Measurements from ENCODE around the gene DPYD.

DPYD gene

GRCh38 chr1:97258597-97258996 lies 662.2 kb downstream of the DPYD start:
- Histone ChIP-seq H3K9me2 (replicated peaks; ENCODE audit: insufficient read depth, low read length) (no peaks in the 10 kb centered on the region), H3K79me2 (ENCODE audit: low read length) (no peaks in the 10 kb centered on the region), H3K27ac (ENCODE audit: low read length) (no peak overlapping the region), H3K4me2 (ENCODE audit: low read depth, low read length) (no peak overlapping the region), H3K9ac (ENCODE audit: low read length) (no peak overlapping the region), H3K9me3 (replicated peaks; ENCODE audit: insufficient read depth, low read length) (no peaks in the 10 kb centered on the region), H3F3A (ENCODE audit: insufficient read depth, low read length) (no peaks in the 10 kb centered on the region), H3K27me3 (replicated peaks; ENCODE audit: insufficient read depth, low read length) (no peaks in the 10 kb centered on the region), H3K4me1 (ENCODE audit: low read length) (no peaks in the 10 kb centered on the region), H2AFZ (ENCODE audit: low read length) (no peak overlapping the region), H3K4me3 (ENCODE audit: low read length) (no peak overlapping the region), H4K20me1 (ENCODE audit: insufficient read depth, low read length) (no peaks in the 10 kb centered on the region), H3K36me3 (replicated peaks; ENCODE audit: insufficient read depth, low read length) (no peaks in the 10 kb centered on the region)
- DNase-seq, result no peak
- TF ChIP-seq EZH2phosphoT487 (IDR thresholded peaks at IDR 0.05; ENCODE audit: low read length), result no peak
- TF ChIP-seq EZH2 (optimal IDR thresholded peaks at IDR 0.05; ENCODE audit: low read depth, low read length), result no peak
- no peak for TF ChIP-seq CTCF (IDR thresholded peaks at IDR 0.05; ENCODE audit: low read length)

- no peaks in the 10 kb centered on the region for H3K79me2 ChIP-seq (ENCODE audit: low read length)
- H4K20me1 ChIP-seq (ENCODE audit: insufficient read depth, low read length), result no peaks in the 10 kb centered on the region
- H3K36me3 ChIP-seq (replicated peaks; ENCODE audit: insufficient read depth, low read length), result no peaks in the 10 kb centered on the region
- H3K4me2 ChIP-seq (ENCODE audit: low read depth, low read length), result no peak overlapping the region
- TF ChIP-seq EZH2 (optimal IDR thresholded peaks at IDR 0.05; ENCODE audit: low read depth, low read length) (no peak), CTCF (IDR thresholded peaks at IDR 0.05; ENCODE audit: low read length) (no peak), EZH2phosphoT487 (IDR thresholded peaks at IDR 0.05; ENCODE audit: low read length) (no peak)
- no peaks in the 10 kb centered on the region for H3K27me3 ChIP-seq (replicated peaks; ENCODE audit: insufficient read depth, low read length)
- H3K4me1 ChIP-seq (ENCODE audit: low read length), result no peaks in the 10 kb centered on the region
- H2AFZ ChIP-seq (ENCODE audit: low read length), result no peak overlapping the region
- no peak overlapping the region for H3K27ac ChIP-seq (ENCODE audit: low read length)
- no peaks in the 10 kb centered on the region for H3F3A ChIP-seq (ENCODE audit: insufficient read depth, low read length)
- H3K9me3 ChIP-seq (replicated peaks; ENCODE audit: insufficient read depth, low read length), result no peaks in the 10 kb centered on the region
- no peak overlapping the region for H3K9ac ChIP-seq (ENCODE audit: low read length)
- no peaks in the 10 kb centered on the region for H3K9me2 ChIP-seq (replicated peaks; ENCODE audit: insufficient read depth, low read length)
- no peak overlapping the region for H3K4me3 ChIP-seq (ENCODE audit: low read length)
- no peak for DNase-seq
These were observed 665.9 kb downstream of the DPYD start for GRCh38 chr1:97254731-97255463.

DNA sequence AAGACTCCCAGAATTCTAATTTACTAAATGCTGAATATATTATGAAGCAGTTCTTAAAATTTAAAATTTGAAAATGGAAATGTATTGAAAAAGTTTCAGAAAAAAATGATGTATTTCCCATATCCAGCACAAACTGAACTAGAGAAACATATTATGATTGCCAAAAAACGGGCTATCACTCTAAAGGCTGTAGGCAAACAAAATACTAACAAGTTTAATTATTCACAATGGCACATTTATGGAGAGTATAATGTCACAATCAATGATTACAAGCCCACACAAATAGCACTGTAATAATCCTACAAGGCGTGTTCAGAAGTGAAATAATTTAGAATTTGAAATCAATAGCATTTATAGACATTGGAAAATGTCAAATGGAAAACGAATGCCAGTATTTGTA lies 667.9 kb downstream of the DPYD start:
- no peaks in the 10 kb centered on the region for H3K79me2 ChIP-seq (ENCODE audit: low read length)
- no peak overlapping the region for H3K4me2 ChIP-seq (ENCODE audit: low read depth, low read length)
- TF ChIP-seq CTCF (IDR thresholded peaks at IDR 0.05; ENCODE audit: low read length) (no peak), EZH2 (optimal IDR thresholded peaks at IDR 0.05; ENCODE audit: low read depth, low read length) (no peak), EZH2phosphoT487 (IDR thresholded peaks at IDR 0.05; ENCODE audit: low read length) (no peak)
- no peaks in the 10 kb centered on the region for H3K36me3 ChIP-seq (replicated peaks; ENCODE audit: insufficient read depth, low read length)
- no peaks in the 10 kb centered on the region for H4K20me1 ChIP-seq (ENCODE audit: insufficient read depth, low read length)
- H3K27ac ChIP-seq (ENCODE audit: low read length), result no peak overlapping the region
- H3K9ac ChIP-seq (ENCODE audit: low read length), result no peak overlapping the region
- no peaks in the 10 kb centered on the region for H3K9me3 ChIP-seq (replicated peaks; ENCODE audit: insufficient read depth, low read length)
- no peaks in the 10 kb centered on the region for H3K4me1 ChIP-seq (ENCODE audit: low read length)
- H3K27me3 ChIP-seq (replicated peaks; ENCODE audit: insufficient read depth, low read length), result no peaks in the 10 kb centered on the region
- no peaks in the 10 kb centered on the region for H3K9me2 ChIP-seq (replicated peaks; ENCODE audit: insufficient read depth, low read length)
- H2AFZ ChIP-seq (ENCODE audit: low read length), result no peak overlapping the region
- DNase-seq, result no peak
- no peaks in the 10 kb centered on the region for H3F3A ChIP-seq (ENCODE audit: insufficient read depth, low read length)
- no peak overlapping the region for H3K4me3 ChIP-seq (ENCODE audit: low read length)
